SJSA1 (cell line): Measurements from ENCODE around the gene ACOXL. TPM values are rescaled to one million over a fixed set of nuclear protein-coding genes. Genes with fewer than 3 reads are reported as not detected.

Experiments
- DNase-seq, 2 experiments: peaks; one replicate each; pipeline ENCODE4 v3.0.0-alpha.2; 2015 to 2020; ENCODE audit warnings: low spot score in 2 of 2, low read depth in 1 of 2
- H3K27ac ChIP-seq: fragments of 250-450 bp; sonication (Bioruptor Pico); 2 replicates; pipeline ENCODE4 v1.5.1; 2020; ENCODE audit warnings: mild to moderate bottlenecking, moderate library complexity
- H3K27me3 ChIP-seq: fragments of 250-450 bp; sonication (Bioruptor Pico); replicated peaks from 2 replicates; pipeline ENCODE4 v1.5.1; 2020; ENCODE audit warnings: mild to moderate bottlenecking, moderate library complexity
- H3K36me3 ChIP-seq: fragments of 250-450 bp; sonication (Bioruptor Pico); 2 replicates; pipeline ENCODE4 v1.5.1; 2020; ENCODE audit warnings: mild to moderate bottlenecking
- H3K4me1 ChIP-seq: fragments of 250-450 bp; sonication (Bioruptor Pico); replicated peaks from 2 replicates; pipeline ENCODE4 v1.6.1; 2021; ENCODE audit warnings: mild to moderate bottlenecking
- H3K4me3 ChIP-seq: fragments of 250-450 bp; sonication (Bioruptor Pico); 2 replicates; pipeline ENCODE4 v1.5.1; 2020; ENCODE audit warnings: mild to moderate bottlenecking
- H3K9me3 ChIP-seq: fragments of 250-450 bp; sonication (Bioruptor Pico); replicated peaks from 2 replicates; pipeline ENCODE4 v1.5.1; 2020; ENCODE audit warnings: mild to moderate bottlenecking
- total RNA-seq: library from RNA; depleted of rRNA; stranded (reverse); fragments of >200 nt; shearing (Covaris generic); gene quantifications from 2 replicates; pipeline ENCODE4 v1.2.3, GENCODE V29; 2014

ACOXL gene
- total RNA-seq, 1 experiment from 2014 or later, result not detected

DNA sequence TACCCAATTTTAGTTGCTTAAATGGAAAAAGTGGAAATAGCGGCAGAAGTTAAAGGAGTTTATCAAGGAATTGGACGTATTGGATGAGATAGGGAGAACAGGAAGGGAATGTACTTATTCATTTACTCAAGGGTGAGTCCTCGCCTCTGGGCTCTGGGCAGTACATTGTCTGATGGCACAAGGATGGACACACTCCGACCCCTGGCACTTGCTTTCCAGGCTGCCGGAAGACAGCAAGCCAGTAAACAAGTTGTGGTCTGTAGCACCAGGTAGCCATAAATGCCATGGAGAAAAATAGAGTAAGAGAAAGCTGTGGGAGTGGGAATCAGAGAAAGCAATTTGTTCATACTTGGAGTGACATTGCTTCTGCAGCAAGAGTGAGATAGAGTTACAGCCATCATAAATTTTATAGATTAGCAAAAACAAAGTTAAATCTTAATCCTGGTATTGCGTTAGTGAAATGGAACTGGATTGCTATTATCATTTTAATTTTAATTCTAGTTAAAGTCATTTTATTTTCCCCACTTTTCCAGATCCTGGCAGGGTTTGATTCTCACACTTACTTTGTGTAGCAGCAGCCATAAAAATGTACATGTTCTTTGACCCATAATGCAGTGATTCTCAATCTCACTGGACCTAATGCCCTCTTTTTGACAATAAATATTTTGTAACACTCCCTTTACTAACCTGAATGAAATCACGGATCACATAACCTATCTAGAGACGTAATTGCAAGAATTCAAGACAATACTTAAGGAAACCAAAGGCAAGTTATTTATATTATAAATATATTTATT lies 252.5 kb downstream of the ACOXL start:
- Histone ChIP-seq H3K9me3 (no peaks in the 10 kb centered on the region), H3K27me3 (peaks cover 12% of the 10 kb centered on the region), H3K36me3 (no peaks in the 10 kb centered on the region), H3K4me3 (no peak overlapping the region), H3K4me1 (no peaks in the 10 kb centered on the region), H3K27ac (no peak overlapping the region)
- DNase-seq, result no peak

DNA sequence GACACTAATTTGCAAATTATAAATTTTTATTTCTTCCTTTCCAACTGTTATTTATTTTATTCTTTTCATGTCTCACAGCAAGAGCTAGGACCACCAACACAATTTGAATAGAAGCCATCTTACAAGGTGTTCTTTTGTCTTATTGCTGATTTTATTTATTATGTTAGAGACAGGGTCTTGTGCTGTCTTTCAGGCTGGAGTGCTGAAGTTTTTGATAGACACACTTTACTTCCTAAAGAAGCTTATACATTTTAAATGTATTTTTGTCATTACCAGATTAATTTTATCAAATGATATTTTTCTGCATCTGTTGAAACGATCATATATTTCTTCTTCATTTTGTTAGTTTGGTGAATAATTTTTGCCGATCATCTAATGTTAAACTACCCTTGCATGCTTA lies 258.1 kb downstream of the ACOXL start:
- Histone ChIP-seq H3K9me3 (no peaks in the 10 kb centered on the region), H3K4me3 (no peak overlapping the region), H3K27ac (no peak overlapping the region), H3K36me3 (no peaks in the 10 kb centered on the region), H3K27me3 (peaks cover 36% of the 10 kb centered on the region), H3K4me1 (no peaks in the 10 kb centered on the region)
- DNase-seq, result no peak

GRCh38 chr2:110991911-110992310 lies 259.5 kb downstream of the ACOXL start:
- Histone ChIP-seq H3K36me3 (no peaks in the 10 kb centered on the region), H3K27me3 (peaks cover 43% of the 10 kb centered on the region), H3K9me3 (no peaks in the 10 kb centered on the region), H3K4me1 (no peaks in the 10 kb centered on the region), H3K4me3 (no peak overlapping the region), H3K27ac (no peak overlapping the region)
- DNase-seq, result no peak

DNA sequence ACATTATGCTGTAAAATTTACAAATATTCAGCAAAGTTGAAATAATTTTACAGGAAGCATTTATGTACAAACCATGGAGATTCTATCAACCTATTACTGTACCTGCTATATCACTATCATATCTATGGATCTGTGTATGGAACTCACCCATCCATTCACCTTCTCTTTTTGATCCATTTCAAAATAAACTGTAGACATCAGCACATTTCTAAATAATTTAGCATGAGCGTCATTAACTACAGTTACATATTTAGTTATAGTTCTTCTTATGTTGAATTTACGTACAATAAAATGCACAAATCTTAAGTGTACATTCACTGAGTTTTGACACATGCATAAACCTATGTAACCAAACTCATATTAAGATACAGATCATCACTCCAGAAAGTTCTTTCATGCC lies 260.5 kb downstream of the ACOXL start:
- DNase-seq, result no peak
- no peaks in the 10 kb centered on the region for H3K9me3 ChIP-seq
- no peaks in the 10 kb centered on the region for H3K4me1 ChIP-seq
- peaks cover 43% of the 10 kb centered on the region for H3K27me3 ChIP-seq
- H3K36me3 ChIP-seq, result no peaks in the 10 kb centered on the region
- H3K4me3 ChIP-seq, result no peak overlapping the region
- H3K27ac ChIP-seq, result no peak overlapping the region

- Histone ChIP-seq H3K9me3 (no peaks in the 10 kb centered on the region), H3K27ac (no peak overlapping the region), H3K4me3 (no peak overlapping the region), H3K4me1 (no peaks in the 10 kb centered on the region), H3K36me3 (no peaks in the 10 kb centered on the region), H3K27me3 (peaks cover 51% of the 10 kb centered on the region)
- no peak for DNase-seq
Measured at GRCh38 chr2:110993557-110994231, 261.3 kb downstream of the ACOXL start.

DNA sequence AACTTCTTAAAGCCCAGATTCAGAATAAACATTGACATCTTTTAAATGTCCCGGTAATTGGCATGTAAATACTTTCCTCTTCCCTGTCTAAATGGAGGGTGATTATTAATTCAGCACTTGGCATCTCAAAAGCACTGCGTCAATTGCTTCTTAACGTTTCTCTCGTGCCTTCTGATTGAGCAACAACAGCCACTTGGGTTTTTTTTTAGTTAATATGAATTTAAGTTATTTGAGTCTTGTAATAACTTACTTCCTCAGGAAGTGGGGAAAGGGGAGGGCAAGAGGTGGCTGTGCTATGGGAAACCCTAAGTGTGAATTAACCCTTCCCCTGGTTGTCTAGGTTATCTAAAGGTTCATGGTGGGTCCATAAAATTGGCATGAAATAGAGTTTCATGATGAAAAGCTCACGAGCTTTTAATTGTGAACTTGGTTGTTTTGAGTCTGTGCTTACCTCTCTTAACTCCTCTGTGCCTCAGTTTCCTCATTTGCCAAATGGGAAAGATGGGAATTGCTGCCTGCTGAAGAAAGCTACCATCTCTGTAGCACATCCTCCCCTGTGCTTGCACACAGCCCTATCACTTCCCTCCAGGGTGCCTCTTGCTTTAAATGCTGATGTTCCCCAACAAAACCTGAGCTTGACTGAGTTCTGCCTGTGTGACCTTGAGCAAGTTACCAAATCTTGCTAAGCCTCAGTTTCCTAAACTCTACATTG lies 262.0 kb downstream of the ACOXL start:
- no peak overlapping the region for H3K4me3 ChIP-seq
- H3K27ac ChIP-seq, result no peak overlapping the region
- H3K36me3 ChIP-seq, result no peaks in the 10 kb centered on the region
- DNase-seq, result no peak
- no peaks in the 10 kb centered on the region for H3K9me3 ChIP-seq
- H3K4me1 ChIP-seq, result no peaks in the 10 kb centered on the region
- peaks cover 58% of the 10 kb centered on the region for H3K27me3 ChIP-seq

GRCh38 chr2:110995911-110996310 lies 263.5 kb downstream of the ACOXL start:
- no peak overlapping the region for H3K27ac ChIP-seq
- H3K27me3 ChIP-seq, result peaks cover 54% of the 10 kb centered on the region

GRCh38 chr2:110997331-110998045 lies 265.1 kb downstream of the ACOXL start:
- H3K27ac ChIP-seq, result no peak overlapping the region

More at GRCh38 chr2:110995911-110996310, 263.5 kb downstream of the ACOXL start:
- DNase-seq, result no peak
- no peaks in the 10 kb centered on the region for H3K4me1 ChIP-seq
- H3K4me3 ChIP-seq, result no peak overlapping the region
- no peaks in the 10 kb centered on the region for H3K9me3 ChIP-seq
- no peaks in the 10 kb centered on the region for H3K36me3 ChIP-seq

DNA sequence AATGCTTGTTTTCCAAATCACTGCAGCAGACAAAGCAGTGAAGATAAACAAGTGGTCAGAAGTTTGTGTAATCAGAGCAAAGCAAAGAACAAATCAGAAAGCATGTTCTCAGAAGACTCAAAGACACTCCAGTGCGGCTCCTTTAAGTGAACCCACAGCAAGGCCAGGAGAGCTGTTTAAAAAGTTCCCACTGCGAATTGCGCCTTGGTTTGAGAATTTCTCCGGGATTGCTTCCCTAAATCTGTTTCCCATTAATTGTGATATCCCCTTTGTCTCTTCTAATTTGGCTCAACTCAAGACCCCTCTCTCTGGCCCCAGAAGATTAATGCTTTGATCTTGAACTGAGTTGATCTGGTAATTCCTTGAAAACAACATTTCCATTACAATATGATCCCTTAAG lies 265.9 kb downstream of the ACOXL start:
- H3K27ac ChIP-seq, result no peak overlapping the region
- no peak for DNase-seq
- no peaks in the 10 kb centered on the region for H3K9me3 ChIP-seq
- H3K36me3 ChIP-seq, result no peaks in the 10 kb centered on the region
- H3K4me3 ChIP-seq, result no peak overlapping the region
- H3K4me1 ChIP-seq, result no peaks in the 10 kb centered on the region
- peaks cover 45% of the 10 kb centered on the region for H3K27me3 ChIP-seq

More at GRCh38 chr2:110997331-110998045, 265.1 kb downstream of the ACOXL start:
- Histone ChIP-seq H3K36me3 (no peaks in the 10 kb centered on the region), H3K27me3 (peaks cover 50% of the 10 kb centered on the region), H3K4me3 (no peak overlapping the region), H3K9me3 (no peaks in the 10 kb centered on the region), H3K4me1 (no peaks in the 10 kb centered on the region)
- no peak for DNase-seq

DNA sequence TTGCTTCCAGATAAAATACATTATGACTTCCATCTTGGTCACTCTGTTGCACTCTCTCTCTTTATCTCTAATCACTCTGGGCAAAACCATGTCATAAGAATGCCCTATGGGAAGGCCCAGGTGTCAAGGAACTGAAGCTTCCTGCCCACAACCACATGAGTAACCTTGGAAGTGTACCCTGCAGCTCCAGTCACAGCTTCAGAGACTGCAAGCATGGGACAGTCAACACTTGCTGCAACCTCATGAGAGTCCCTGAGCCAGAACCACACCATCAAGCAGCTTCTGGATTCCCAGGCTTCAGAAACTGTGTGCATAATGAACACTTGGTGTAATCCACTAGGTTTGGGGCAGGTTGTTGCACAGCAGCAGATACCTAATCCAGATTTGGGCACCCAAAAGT lies 267.3 kb downstream of the ACOXL start:
- Histone ChIP-seq H3K27ac (no peak overlapping the region), H3K4me1 (no peaks in the 10 kb centered on the region), H3K9me3 (no peaks in the 10 kb centered on the region), H3K4me3 (no peak overlapping the region), H3K36me3 (no peaks in the 10 kb centered on the region), H3K27me3 (peaks cover 48% of the 10 kb centered on the region)
- no peak for DNase-seq

DNA sequence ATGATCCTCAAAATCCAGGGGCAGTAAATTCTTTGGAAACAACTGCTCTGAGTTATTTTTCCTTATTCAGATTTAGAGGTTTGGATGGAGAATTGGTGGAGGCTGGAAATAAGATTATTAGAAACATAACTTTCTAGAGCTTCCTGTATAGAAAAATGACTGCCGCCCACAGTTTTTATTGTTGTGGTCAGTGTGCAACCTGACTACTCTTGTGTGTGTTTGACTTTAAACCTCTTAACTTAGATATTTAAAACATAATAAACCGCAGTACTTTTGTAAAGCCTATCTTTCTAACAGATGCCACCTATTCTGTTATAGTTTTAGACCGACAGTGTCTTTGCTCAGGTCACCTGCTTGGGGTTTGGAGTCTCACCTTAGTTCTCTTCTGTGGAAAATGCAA lies 272.9 kb downstream of the ACOXL start:
- no peaks in the 10 kb centered on the region for H3K9me3 ChIP-seq
- peaks cover 16% of the 10 kb centered on the region for H3K27me3 ChIP-seq
- H3K4me3 ChIP-seq, result no peak overlapping the region
- DNase-seq, result no peak
- H3K4me1 ChIP-seq, result no peaks in the 10 kb centered on the region
- H3K36me3 ChIP-seq, result no peaks in the 10 kb centered on the region
- H3K27ac ChIP-seq, result no peak overlapping the region

GRCh38 chr2:111005821-111006220 lies 273.4 kb downstream of the ACOXL start:
- no peaks in the 10 kb centered on the region for H3K4me1 ChIP-seq

More at GRCh38 chr2:111005821-111006220, 273.4 kb downstream of the ACOXL start:
- H3K27me3 ChIP-seq, result peaks cover 16% of the 10 kb centered on the region
- no peaks in the 10 kb centered on the region for H3K36me3 ChIP-seq
- no peak overlapping the region for H3K4me3 ChIP-seq
- DNase-seq, result no peak
- H3K27ac ChIP-seq, result no peak overlapping the region
- H3K9me3 ChIP-seq, result no peaks in the 10 kb centered on the region
